Ishikawa (cell line): Measurements from ENCODE around the gene MTHFD1.

ENCODE experiments used
- FOXM1 ChIP-seq: IDR thresholded peaks from 2 replicates; pipeline ENCODE4 v1.6.1; 2012; ENCODE audit warnings: low read depth, borderline replicate concordance
- MAX ChIP-seq: IDR thresholded peaks from 2 replicates; pipeline ENCODE4 v1.6.1; 2012
- RAD21 ChIP-seq: IDR thresholded peaks from 2 replicates; pipeline ENCODE4 v1.6.1; 2012; ENCODE audit warnings: low read depth
- REST ChIP-seq: IDR thresholded peaks from 2 replicates; pipeline ENCODE4 v1.6.1; 2012; ENCODE audit warnings: low read depth, mild to moderate bottlenecking
- TAF1 ChIP-seq: IDR thresholded peaks from 2 replicates; pipeline ENCODE4 v1.6.1; 2012; ENCODE audit warnings: low read depth, mild to moderate bottlenecking
- YY1 ChIP-seq: IDR thresholded peaks from 2 replicates; pipeline ENCODE4 v1.6.1; 2012; ENCODE audit warnings: low read depth
- ZBTB7A ChIP-seq: IDR thresholded peaks from 2 replicates; pipeline ENCODE4 v1.6.1; 2012; ENCODE audit warnings: low read depth

- TF ChIP-seq REST = no peak
- no peak for TF ChIP-seq MAX
- no peak for TF ChIP-seq YY1
- TF ChIP-seq RAD21 = no peak
- no peak for TF ChIP-seq TAF1
- no peak for TF ChIP-seq ZBTB7A
- no peak for TF ChIP-seq FOXM1
Measured at GRCh38 chr14:64401949-64402348, 13.8 kb downstream of the MTHFD1 start.
